Neural cell (in vitro differentiated cells): Measurements from ENCODE around the gene OR52M1. TPM values are rescaled to one million over a fixed set of nuclear protein-coding genes. Genes with fewer than 3 reads are reported as not detected.

Source experiments
- H2AFZ ChIP-seq: fragments of 200-600, 300-800 bp; sonication (generic), shearing (Covaris generic); 2 replicates; pipeline ENCODE4 v1.6.0; 2014; ENCODE audit warnings: low read depth, mild to moderate bottlenecking, antibody characterized with exemption, low read length, moderate library complexity
- H3F3A ChIP-seq: fragments of 200-600 bp; shearing (Covaris generic); 2 replicates; pipeline ENCODE4 v1.6.1; 2016; ENCODE audit warnings: mild to moderate bottlenecking, moderate library complexity, mixed read lengths, antibody characterized with exemption, low read length; ENCODE audit not compliant: insufficient read depth, poor library complexity, severe bottlenecking
- H3K27ac ChIP-seq: fragments of 200-600, 300-800 bp; sonication (generic), shearing (Covaris generic); 2 replicates; pipeline ENCODE4 v1.5.1; 2014; ENCODE audit warnings: mild to moderate bottlenecking, low read length, moderate library complexity
- H3K27me3 ChIP-seq: fragments of 300-800, 200-600 bp; sonication (generic), shearing (Covaris generic); 2 replicates; pipeline ENCODE4 v1.6.0; 2014; ENCODE audit warnings: mild to moderate bottlenecking, low read depth, low read length, moderate library complexity; ENCODE audit not compliant: insufficient read depth
- H3K36me3 ChIP-seq: fragments of 300-800, 200-600 bp; sonication (generic), shearing (Covaris generic); 2 replicates; pipeline ENCODE4 v1.5.1; 2014; ENCODE audit warnings: mild to moderate bottlenecking, antibody characterized with exemption, low read length, moderate library complexity; ENCODE audit not compliant: insufficient read depth
- H3K4me2 ChIP-seq: fragments of 300-800, 200-600 bp; sonication (generic), shearing (Covaris generic); 2 replicates; pipeline ENCODE4 v1.6.0; 2014; ENCODE audit warnings: mild to moderate bottlenecking, low read length
- H3K4me3 ChIP-seq: fragments of 300-800, 200-600 bp; sonication (generic), shearing (Covaris generic); 2 replicates; pipeline ENCODE4 v1.5.1; 2014; ENCODE audit warnings: mild to moderate bottlenecking, low read length, moderate library complexity
- H3K79me2 ChIP-seq: fragments of 200-600 bp; shearing (Covaris generic); replicated peaks from 2 replicates; pipeline ENCODE4 v1.6.0; 2014; ENCODE audit warnings: mild to moderate bottlenecking, low read length, moderate library complexity; ENCODE audit not compliant: insufficient read depth
- H3K9ac ChIP-seq: fragments of 300-800, 200-600 bp; sonication (generic), shearing (Covaris generic); 2 replicates; pipeline ENCODE4 v1.6.1; 2016; ENCODE audit warnings: mild to moderate bottlenecking, low read length, mixed read lengths
- H3K9me2 ChIP-seq: fragments of 200-600 bp; shearing (Covaris generic); 2 replicates; pipeline ENCODE4 v1.6.1; 2016; ENCODE audit warnings: mild to moderate bottlenecking, low read length, mixed read lengths; ENCODE audit not compliant: insufficient read depth
- H3K9me3 ChIP-seq: fragments of 200-600, 300-800 bp; sonication (generic), shearing (Covaris generic); 2 replicates; pipeline ENCODE4 v1.6.1; 2016; ENCODE audit warnings: mild to moderate bottlenecking, mixed run types, low read length, moderate library complexity, mixed read lengths
- H4K20me1 ChIP-seq: fragments of 200-600 bp; shearing (Covaris generic); 2 replicates; pipeline ENCODE4 v1.6.1; 2016; ENCODE audit warnings: mild to moderate bottlenecking, mixed run types; ENCODE audit not compliant: insufficient read depth
- EP300 ChIP-seq: fragments of 450-650 bp; conservative IDR thresholded peaks from 2 replicates; pipeline ENCODE4 v1.6.1; 2014; ENCODE audit warnings: antibody characterized with exemption, mild to moderate bottlenecking, moderate library complexity; ENCODE audit not compliant: poor library complexity, severe bottlenecking
- EZH2 ChIP-seq: fragments of 200-600, 300-800 bp; shearing (Covaris generic), sonication (generic); IDR thresholded peaks from 2 replicates; pipeline ENCODE4 v1.6.1; 2014; ENCODE audit warnings: antibody characterized with exemption, low read length, borderline replicate concordance, mild to moderate bottlenecking; ENCODE audit not compliant: insufficient read depth, poor library complexity, severe bottlenecking
- MXI1 ChIP-seq: fragments of 450-650 bp; conservative IDR thresholded peaks from 2 replicates; pipeline ENCODE4 v1.6.1; 2014; ENCODE audit warnings: antibody characterized with exemption, mild to moderate bottlenecking; ENCODE audit not compliant: poor library complexity, severe bottlenecking
- POLR2AphosphoS5 ChIP-seq: IDR thresholded peaks from 2 replicates; pipeline ENCODE4 v1.6.1; 2012
- RAD21 ChIP-seq: fragments of 450-650 bp; conservative IDR thresholded peaks from 2 replicates; pipeline ENCODE4 v1.6.1; 2014; ENCODE audit warnings: antibody characterized with exemption, mild to moderate bottlenecking, moderate library complexity
- SMC3 ChIP-seq: fragments of 450-650 bp; conservative IDR thresholded peaks from 2 replicates; pipeline ENCODE4 v1.6.1; 2014; ENCODE audit warnings: antibody characterized with exemption, mild to moderate bottlenecking, moderate library complexity; ENCODE audit not compliant: poor library complexity
- TAF1 ChIP-seq: IDR thresholded peaks from 2 replicates; pipeline ENCODE4 v1.6.1; 2012; ENCODE audit warnings: low read depth
- polyA plus RNA-seq: library from polyadenylated mRNA; depleted of rRNA; stranded (reverse); fragments of >200 nt; gene quantifications from 2 replicates; pipeline ENCODE4 v1.2.3, GENCODE V29; 2014
- TF ChIP-seq, protein P1 (sequence below): IDR thresholded peaks from 2 replicates; pipeline ENCODE4 v1.6.1; 2012; ENCODE audit warnings: borderline replicate concordance
- TF ChIP-seq, protein P2 (sequence below): fragments of 450-650 bp; IDR thresholded peaks from 2 replicates; pipeline ENCODE4 v1.5.1; 2014; ENCODE audit warnings: antibody characterized with exemption, mild to moderate bottlenecking, moderate library complexity; ENCODE audit not compliant: poor library complexity, severe bottlenecking

OR52M1 gene
- polyA plus RNA-seq, 1 donor from 2014 or later: not detected

DNA sequence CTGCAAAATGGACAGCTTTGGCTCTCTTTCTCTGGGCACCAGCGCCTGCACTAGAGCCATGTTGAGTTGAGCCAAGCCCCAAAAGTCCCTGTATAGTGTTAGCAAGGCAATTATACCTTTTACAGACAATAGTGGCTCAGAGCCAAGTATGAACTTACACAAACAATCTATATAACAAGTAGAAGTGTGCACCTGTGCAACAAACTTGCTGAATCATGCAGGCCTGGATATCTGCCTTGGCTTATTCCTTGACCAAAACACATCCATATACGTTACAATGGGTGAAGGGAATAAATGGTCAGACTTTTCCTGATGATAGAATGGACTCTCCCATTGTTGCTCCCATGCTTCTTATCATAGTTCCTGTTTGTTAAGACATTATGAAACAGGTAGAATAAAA lies 32.8 kb downstream of the OR52M1 start:
- H3F3A ChIP-seq: no peaks in the 10 kb centered on the region
- H3K36me3 ChIP-seq: no peaks in the 10 kb centered on the region
- H3K27me3 ChIP-seq: no peaks in the 10 kb centered on the region
- H3K4me2 ChIP-seq: no peak overlapping the region
- TF ChIP-seq MXI1: no peak
- H3K9me3 ChIP-seq: no peaks in the 10 kb centered on the region
- H2AFZ ChIP-seq: no peak overlapping the region
- no peak overlapping the region for H3K4me3 ChIP-seq
- no peaks in the 10 kb centered on the region for H3K9me2 ChIP-seq
- no peak overlapping the region for H3K9ac ChIP-seq
- H3K79me2 ChIP-seq: no peaks in the 10 kb centered on the region
- no peak overlapping the region for H3K27ac ChIP-seq
- H4K20me1 ChIP-seq: no peaks in the 10 kb centered on the region

DNA sequence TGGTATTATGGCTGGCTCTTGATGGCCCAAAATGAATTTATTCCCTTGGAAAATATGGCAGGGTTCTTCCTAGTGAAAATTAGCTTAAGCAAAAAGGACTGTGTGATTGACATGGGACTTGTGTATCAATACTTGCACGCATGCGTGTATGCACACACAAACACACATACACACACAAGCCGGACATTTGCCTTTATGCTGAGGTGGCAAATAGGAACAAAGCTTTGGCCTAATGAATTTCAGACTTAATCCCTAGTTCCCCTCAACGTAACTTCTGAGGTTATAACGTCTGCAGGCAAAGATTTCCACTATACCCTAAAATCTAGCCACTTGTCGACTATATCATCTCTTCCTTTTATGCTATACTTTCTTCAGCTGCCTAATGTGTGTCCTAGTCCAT lies 33.6 kb downstream of the OR52M1 start:
- no peak overlapping the region for H3K4me2 ChIP-seq
- H3K9me2 ChIP-seq: no peaks in the 10 kb centered on the region
- TF ChIP-seq RAD21 (no peak), EZH2 (no peak), EP300 (no peak), MXI1 (no peak), SMC3 (no peak), TAF1 (no peak)
- no peak overlapping the region for H2AFZ ChIP-seq
- no peaks in the 10 kb centered on the region for H3K36me3 ChIP-seq
- no peaks in the 10 kb centered on the region for H3K27me3 ChIP-seq
- H3K9me3 ChIP-seq: no peaks in the 10 kb centered on the region
- H3F3A ChIP-seq: no peaks in the 10 kb centered on the region
- H3K79me2 ChIP-seq: no peaks in the 10 kb centered on the region
- no peak overlapping the region for H3K4me3 ChIP-seq
- no peaks in the 10 kb centered on the region for H4K20me1 ChIP-seq
- H3K27ac ChIP-seq: no peak overlapping the region
- H3K9ac ChIP-seq: no peak overlapping the region

DNA sequence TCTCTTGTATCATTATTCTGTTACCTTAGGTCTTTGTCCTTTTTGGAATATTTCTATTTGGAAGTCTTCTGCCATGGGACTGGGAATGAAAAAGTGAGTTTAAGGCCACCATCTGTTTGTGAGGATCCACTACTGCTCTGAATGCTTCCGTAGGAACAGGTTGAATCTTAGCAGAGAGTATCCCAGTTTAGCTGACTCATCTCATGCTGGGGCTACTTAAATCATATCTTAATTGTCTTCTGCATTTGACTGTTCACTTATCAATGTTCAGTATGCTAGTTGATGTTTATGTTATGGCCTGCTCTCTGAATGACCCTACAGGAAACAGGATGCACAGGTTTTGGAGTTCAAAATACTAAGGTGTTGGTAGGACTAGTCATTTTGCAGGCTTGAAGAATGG lies 35.1 kb downstream of the OR52M1 start:
- Histone ChIP-seq H3K9me2 (no peaks in the 10 kb centered on the region), H3K27ac (no peak overlapping the region), H3K4me2 (no peak overlapping the region), H3K27me3 (no peaks in the 10 kb centered on the region), H3K4me3 (no peak overlapping the region), H3K9me3 (no peaks in the 10 kb centered on the region), H3K9ac (no peak overlapping the region), H2AFZ (no peak overlapping the region), H3K36me3 (no peaks in the 10 kb centered on the region), H3F3A (no peaks in the 10 kb centered on the region), H4K20me1 (no peaks in the 10 kb centered on the region), H3K79me2 (no peaks in the 10 kb centered on the region)
- TF ChIP-seq EP300 (no peak), TAF1 (no peak), SMC3 (no peak), MXI1 (no peak), EZH2 (no peak), POLR2AphosphoS5 (no peak), RAD21 (no peak)
- TF ChIP-seq, protein P1, sequence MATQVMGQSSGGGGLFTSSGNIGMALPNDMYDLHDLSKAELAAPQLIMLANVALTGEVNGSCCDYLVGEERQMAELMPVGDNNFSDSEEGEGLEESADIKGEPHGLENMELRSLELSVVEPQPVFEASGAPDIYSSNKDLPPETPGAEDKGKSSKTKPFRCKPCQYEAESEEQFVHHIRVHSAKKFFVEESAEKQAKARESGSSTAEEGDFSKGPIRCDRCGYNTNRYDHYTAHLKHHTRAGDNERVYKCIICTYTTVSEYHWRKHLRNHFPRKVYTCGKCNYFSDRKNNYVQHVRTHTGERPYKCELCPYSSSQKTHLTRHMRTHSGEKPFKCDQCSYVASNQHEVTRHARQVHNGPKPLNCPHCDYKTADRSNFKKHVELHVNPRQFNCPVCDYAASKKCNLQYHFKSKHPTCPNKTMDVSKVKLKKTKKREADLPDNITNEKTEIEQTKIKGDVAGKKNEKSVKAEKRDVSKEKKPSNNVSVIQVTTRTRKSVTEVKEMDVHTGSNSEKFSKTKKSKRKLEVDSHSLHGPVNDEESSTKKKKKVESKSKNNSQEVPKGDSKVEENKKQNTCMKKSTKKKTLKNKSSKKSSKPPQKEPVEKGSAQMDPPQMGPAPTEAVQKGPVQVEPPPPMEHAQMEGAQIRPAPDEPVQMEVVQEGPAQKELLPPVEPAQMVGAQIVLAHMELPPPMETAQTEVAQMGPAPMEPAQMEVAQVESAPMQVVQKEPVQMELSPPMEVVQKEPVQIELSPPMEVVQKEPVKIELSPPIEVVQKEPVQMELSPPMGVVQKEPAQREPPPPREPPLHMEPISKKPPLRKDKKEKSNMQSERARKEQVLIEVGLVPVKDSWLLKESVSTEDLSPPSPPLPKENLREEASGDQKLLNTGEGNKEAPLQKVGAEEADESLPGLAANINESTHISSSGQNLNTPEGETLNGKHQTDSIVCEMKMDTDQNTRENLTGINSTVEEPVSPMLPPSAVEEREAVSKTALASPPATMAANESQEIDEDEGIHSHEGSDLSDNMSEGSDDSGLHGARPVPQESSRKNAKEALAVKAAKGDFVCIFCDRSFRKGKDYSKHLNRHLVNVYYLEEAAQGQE: no peak
- TF ChIP-seq, protein P2, sequence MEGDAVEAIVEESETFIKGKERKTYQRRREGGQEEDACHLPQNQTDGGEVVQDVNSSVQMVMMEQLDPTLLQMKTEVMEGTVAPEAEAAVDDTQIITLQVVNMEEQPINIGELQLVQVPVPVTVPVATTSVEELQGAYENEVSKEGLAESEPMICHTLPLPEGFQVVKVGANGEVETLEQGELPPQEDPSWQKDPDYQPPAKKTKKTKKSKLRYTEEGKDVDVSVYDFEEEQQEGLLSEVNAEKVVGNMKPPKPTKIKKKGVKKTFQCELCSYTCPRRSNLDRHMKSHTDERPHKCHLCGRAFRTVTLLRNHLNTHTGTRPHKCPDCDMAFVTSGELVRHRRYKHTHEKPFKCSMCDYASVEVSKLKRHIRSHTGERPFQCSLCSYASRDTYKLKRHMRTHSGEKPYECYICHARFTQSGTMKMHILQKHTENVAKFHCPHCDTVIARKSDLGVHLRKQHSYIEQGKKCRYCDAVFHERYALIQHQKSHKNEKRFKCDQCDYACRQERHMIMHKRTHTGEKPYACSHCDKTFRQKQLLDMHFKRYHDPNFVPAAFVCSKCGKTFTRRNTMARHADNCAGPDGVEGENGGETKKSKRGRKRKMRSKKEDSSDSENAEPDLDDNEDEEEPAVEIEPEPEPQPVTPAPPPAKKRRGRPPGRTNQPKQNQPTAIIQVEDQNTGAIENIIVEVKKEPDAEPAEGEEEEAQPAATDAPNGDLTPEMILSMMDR: no peak
